IMR-90 (cell line): ENCODE measurements around the gene FCRLB. TPM values are rescaled to one million over a fixed set of nuclear protein-coding genes. Genes with fewer than 3 reads are reported as not detected.

Experiments
- ATAC-seq: fragments of 200-7000 bp; cut with Tn5 transposase; 2 replicates; pipeline ENCODE4 v1.9.1; 2020; ENCODE audit warnings: low read depth, mild to moderate bottlenecking, moderate library complexity
- BruUV-seq: library from RNA; stranded (reverse); fragments of 400-500 nt; replicated peaks from 2 replicates; lab custom pipeline; 2021; lab: Mats Ljungman, UMichigan
- CTCF ChIA-PET: fragments of 300-600 bp; formaldehyde crosslinking; extraction: SDS; loops from one replicate; lab custom pipeline; 2021; ENCODE audit warnings: antibody characterized with exemption; lab: Yijun Ruan, JAX
- POLR2A ChIA-PET: fragments of 300-600 bp; sonication (Branson Sonifier 250); formaldehyde crosslinking; loops from one replicate; lab custom pipeline; 2022; ENCODE audit warnings: antibody characterized with exemption; ENCODE audit not compliant: unreplicated experiment; lab: Charles Lee
- DNase-seq: peaks from one replicate; pipeline ENCODE4 v3.0.0; 2013
- H2AFZ ChIP-seq: replicated peaks from 2 replicates; pipeline ENCODE3; 2013; ENCODE audit warnings: low read length, mild to moderate bottlenecking; ENCODE audit not compliant: poor library complexity
- H2AK5ac ChIP-seq: 2 replicates; pipeline ENCODE4 v1.6.1; 2013; ENCODE audit warnings: low read depth, low read length, inconsistent platforms
- H2AK9ac ChIP-seq: replicated peaks from 2 replicates; pipeline ENCODE3; 2013; ENCODE audit warnings: mild to moderate bottlenecking, low read depth, low read length, moderate library complexity; ENCODE audit not compliant: poor library complexity
- H2BK120ac ChIP-seq: 2 replicates; pipeline ENCODE4 v1.6.1; 2013; ENCODE audit warnings: low read depth, low read length, inconsistent platforms
- H2BK15ac ChIP-seq: 3 replicates; pipeline ENCODE4 v1.6.1; 2013; ENCODE audit warnings: low read depth, low read length, inconsistent platforms
- H2BK20ac ChIP-seq: 2 replicates; pipeline ENCODE4 v1.6.1; 2013; ENCODE audit warnings: low read depth, mild to moderate bottlenecking, inconsistent platforms, low read length, moderate library complexity
- H2BK5ac ChIP-seq: 2 replicates; pipeline ENCODE4 v1.6.1; 2013; ENCODE audit warnings: mild to moderate bottlenecking, low read depth, low read length, inconsistent platforms; ENCODE audit not compliant: poor library complexity, severe bottlenecking
- H3K14ac ChIP-seq: replicated peaks from 2 replicates; pipeline ENCODE4 v1.6.1; 2013; ENCODE audit warnings: low read depth, low read length, inconsistent platforms
- H3K18ac ChIP-seq: 2 replicates; pipeline ENCODE4 v1.6.1; 2013; ENCODE audit warnings: low read depth, low read length, control low read depth
- H3K23ac ChIP-seq: 2 replicates; pipeline ENCODE4 v1.6.1; 2013; ENCODE audit warnings: low read depth, low read length, inconsistent platforms
- H3K27ac ChIP-seq: 2 replicates; pipeline ENCODE4 v1.5.1; 2013; ENCODE audit warnings: mild to moderate bottlenecking, control low read depth, low read length; ENCODE audit not compliant: insufficient read depth
- H3K27me3 ChIP-seq: 2 replicates; pipeline ENCODE4 v1.6.1; 2013; ENCODE audit warnings: low read length; ENCODE audit not compliant: control insufficient read depth, insufficient read depth
- H3K36me3 ChIP-seq: 2 replicates; pipeline ENCODE4 v1.6.1; 2013; ENCODE audit warnings: low read length, mixed read lengths; ENCODE audit not compliant: control insufficient read depth, insufficient read depth
- H3K4ac ChIP-seq: 2 replicates; pipeline ENCODE4 v1.6.1; 2013; ENCODE audit warnings: low read depth, low read length, inconsistent platforms
- H3K4me1 ChIP-seq: 2 replicates; pipeline ENCODE4 v1.6.1; 2013; ENCODE audit warnings: low read length, mixed read lengths; ENCODE audit not compliant: control insufficient read depth, insufficient read depth
- H3K4me2 ChIP-seq: 2 replicates; pipeline ENCODE4 v1.6.1; 2013; ENCODE audit warnings: low read depth, mild to moderate bottlenecking, control low read depth, low read length, moderate library complexity
- H3K4me3 ChIP-seq: 2 replicates; pipeline ENCODE4 v1.5.1; 2013; ENCODE audit warnings: low read depth, mild to moderate bottlenecking, control low read depth, low read length, moderate library complexity; ENCODE audit not compliant: insufficient read depth
- H3K56ac ChIP-seq: 2 replicates; pipeline ENCODE4 v1.6.1; 2013; ENCODE audit warnings: low read length, inconsistent platforms; ENCODE audit not compliant: insufficient read depth; ENCODE audit errors: extremely low read depth
- H3K79me1 ChIP-seq, 2 experiments: 2 replicates each; pipeline ENCODE4 v1.6.1; 2013; ENCODE audit warnings: low read length in 2 of 2, inconsistent platforms in 1 of 2, low read depth in 1 of 2
- H3K9ac ChIP-seq: 2 replicates; pipeline ENCODE4 v1.6.1; 2013; ENCODE audit warnings: low read depth, low read length, control low read depth
- H3K9me1 ChIP-seq: 2 replicates; pipeline ENCODE4 v1.6.1; 2013; ENCODE audit warnings: low read length, inconsistent platforms; ENCODE audit not compliant: insufficient read depth
- H3K9me3 ChIP-seq: 2 replicates; pipeline ENCODE4 v1.6.1; 2013; ENCODE audit warnings: low read length; ENCODE audit not compliant: control insufficient read depth, insufficient read depth
- H4K20me1 ChIP-seq: 2 replicates; pipeline ENCODE4 v1.6.1; 2013; ENCODE audit warnings: low read length, inconsistent platforms; ENCODE audit not compliant: insufficient read depth
- H4K5ac ChIP-seq: 2 replicates; pipeline ENCODE4 v1.6.1; 2013; ENCODE audit warnings: mild to moderate bottlenecking, low read depth, low read length, control low read depth
- H4K8ac ChIP-seq, 2 experiments: 2 replicates each; pipeline ENCODE4 v1.6.1; 2013; ENCODE audit warnings: low read depth in 2 of 2, low read length in 2 of 2, control low read depth in 1 of 2, inconsistent platforms in 1 of 2
- H4K91ac ChIP-seq: 2 replicates; pipeline ENCODE4 v1.6.1; 2013; ENCODE audit warnings: low read depth, low read length, inconsistent platforms; ENCODE audit not compliant: insufficient read depth
- BHLHE40 ChIP-seq: fragments of 150-350 bp; IDR thresholded peaks from 2 replicates; pipeline ENCODE4 v1.6.1; 2016; ENCODE audit warnings: mild to moderate bottlenecking, low read depth, low read length
- CEBPB ChIP-seq: IDR thresholded peaks from 2 replicates; pipeline ENCODE4 v1.6.1; 2012; ENCODE audit warnings: low read depth, low read length, improper control_type of control experiment
- CHD1 ChIP-seq: IDR thresholded peaks from 2 replicates; pipeline ENCODE4 v1.6.1; 2012; ENCODE audit warnings: low read depth, low read length, improper control_type of control experiment
- CTCF ChIP-seq: conservative IDR thresholded peaks from 2 replicates; pipeline ENCODE4 v1.5.1; 2012; ENCODE audit warnings: mild to moderate bottlenecking, low read depth, low read length, improper control_type of control experiment
- ELK1 ChIP-seq: fragments of 150-350 bp; IDR thresholded peaks from 2 replicates; pipeline ENCODE4 v1.6.1; 2016; ENCODE audit warnings: low read depth, mild to moderate bottlenecking, low read length, moderate library complexity, borderline replicate concordance
- FOS ChIP-seq: fragments of 150-350 bp; IDR thresholded peaks from 2 replicates; pipeline ENCODE4 v1.6.1; 2016; ENCODE audit warnings: low read depth, low read length
- MAFK ChIP-seq: IDR thresholded peaks from 2 replicates; pipeline ENCODE4 v1.6.1; 2012; ENCODE audit warnings: low read depth, low read length, improper control_type of control experiment
- MAZ ChIP-seq: IDR thresholded peaks from 2 replicates; pipeline ENCODE4 v1.6.1; 2012; ENCODE audit warnings: low read depth, mild to moderate bottlenecking, low read length, improper control_type of control experiment, moderate library complexity, borderline replicate concordance
- MXI1 ChIP-seq: IDR thresholded peaks from 2 replicates; pipeline ENCODE4 v1.6.1; 2012; ENCODE audit warnings: low read depth, mild to moderate bottlenecking, low read length, moderate library complexity, borderline replicate concordance
- NFE2L2 ChIP-seq: fragments of 150-350 bp; IDR thresholded peaks from 2 replicates; pipeline ENCODE4 v1.6.1; 2016; ENCODE audit warnings: low read depth, mild to moderate bottlenecking, low read length
- POLR2A ChIP-seq: IDR thresholded peaks from 2 replicates; pipeline ENCODE4 v1.6.1; 2012; ENCODE audit warnings: mild to moderate bottlenecking, low read depth, low read length
- RAD21 ChIP-seq: IDR thresholded peaks from 2 replicates; pipeline ENCODE4 v1.6.1; 2012; ENCODE audit warnings: low read length, improper control_type of control experiment
- RCOR1 ChIP-seq: IDR thresholded peaks from 2 replicates; pipeline ENCODE4 v1.6.1; 2012; ENCODE audit warnings: mild to moderate bottlenecking, low read length, improper control_type of control experiment; ENCODE audit not compliant: insufficient replicate concordance
- RFX5 ChIP-seq: IDR thresholded peaks from 2 replicates; pipeline ENCODE4 v1.8.0; 2012; ENCODE audit warnings: low read depth, mild to moderate bottlenecking, low read length, moderate library complexity
- SMC3 ChIP-seq: fragments of 150-350 bp; IDR thresholded peaks from 2 replicates; pipeline ENCODE4 v1.6.1; 2016; ENCODE audit warnings: low read depth, mild to moderate bottlenecking, antibody characterized with exemption, low read length, moderate library complexity
- USF2 ChIP-seq: fragments of 150-350 bp; IDR thresholded peaks from 2 replicates; pipeline ENCODE4 v1.6.1; 2017; ENCODE audit warnings: mild to moderate bottlenecking, antibody characterized with exemption, low read length, low read depth
- WGBS, 2 experiments: methylation state at CpG; one replicate each; pipeline versions ENCODE4 v1.1.5 to v1.1.7; 2013; ENCODE audit warnings: missing lambda C conversion rate in 2 of 2; ENCODE audit not compliant: insufficient read length in 1 of 2; ENCODE audit errors: extremely low coverage in 2 of 2; 5-methylcytosine and 5-hydroxymethylcytosine counted together
- dilution Hi-C: fragments of 300-500 bp; cut with HindIII; formaldehyde crosslinking; loops from one replicate; pipeline ENCODE4 v1.14.3; 2018; ENCODE audit warnings: low sequenced_read_pairs; ENCODE audit not compliant: unreplicated experiment
- in situ Hi-C: fragments of 300-500 bp; cut with MboI; formaldehyde crosslinking; loops from 3 replicates; pipeline ENCODE4 v1.14.3; 2019; ENCODE audit warnings: low sequenced_read_pairs, inconsistent platforms, mixed read lengths
- intact Hi-C: fragments of 100-400 bp; cut with micrococcal nuclease; formaldehyde crosslinking; loops from 2 replicates; pipeline ENCODE4 v1.10.0; 2022
- polyA plus RNA-seq, 3 experiments: library from polyadenylated mRNA; depleted of rRNA; stranded (reverse); fragments of >200 nt; gene quantifications; 2 replicates each; pipeline ENCODE4 v1.2.3, GENCODE V29; 2012; ENCODE audit warnings: low replicate concordance in 1 of 3
- total RNA-seq: library from RNA; depleted of rRNA; stranded (reverse); fragments of >200 nt; gene quantifications from 2 replicates; pipeline ENCODE4 v1.2.3, GENCODE V29; 2012

The FCRLB gene
- total and polyA plus RNA-seq, 2 of the 4 experiments (the other 2 are of a cell fraction): 0.90 to 2.2 TPM

- POLR2A ChIA-PET: no interaction called here
- H2BK20ac ChIP-seq: peak overlapping the region; percentile 34; the same call in 1 of the 2 replicates
- no peak for ATAC-seq
- in situ Hi-C loops (loop anchor here (10.0 to 25.0 kb wide), 2 partner anchors 94 to 186 kb away; partner anchors contain the start of genes FCGR3A and FCGR3B), dilution Hi-C loops (no loop called here), intact Hi-C loops (loop anchor here (10.0 kb wide), 1 partner anchor 166 kb away; no protein-coding TSS in a partner anchor)
- CTCF ChIA-PET: no interaction called here
- H4K5ac ChIP-seq: no peak overlapping the region
- peak overlapping the region; percentile 33 for H2BK5ac ChIP-seq
- no peaks in the 10 kb centered on the region for H3K79me1 ChIP-seq
- H2AK5ac ChIP-seq: no peak overlapping the region
- no peaks in the 10 kb centered on the region for H4K20me1 ChIP-seq
- no peak overlapping the region for H3K4me3 ChIP-seq
- H2AFZ ChIP-seq: no peak overlapping the region
- H3K56ac ChIP-seq: no peak overlapping the region
- no peak for DNase-seq
- no CpG with 5 or more reads among the region's 6 CpGs for WGBS, 2 experiments
- H2BK15ac ChIP-seq: peak overlapping the region; percentile 56; the same call in 1 of the 3 replicates
- no peak overlapping the region for H2AK9ac ChIP-seq
- TF ChIP-seq CTCF (no peak), MXI1 (no peak), RAD21 (no peak), CEBPB (no peak), RFX5 (no peak), ELK1 (no peak), SMC3 (no peak), RCOR1 (no peak), BHLHE40 (no peak), MAZ (no peak), MAFK (no peak), POLR2A (no peak), FOS (no peak), USF2 (no peak), CHD1 (no peak), NFE2L2 (no peak)
- H3K36me3 ChIP-seq: no peaks in the 10 kb centered on the region
- no peak overlapping the region for H3K18ac ChIP-seq
- no peak overlapping the region; the same call in 1 of the 2 replicates for H2BK120ac ChIP-seq
- H3K4me1 ChIP-seq: peaks cover 3% of the 10 kb centered on the region
- H3K4ac ChIP-seq: 0 out of 2 replicates have a peak overlapping the region, but pooled peaks have one; percentile 22
- H4K91ac ChIP-seq: no peak overlapping the region
- no TSS peak for BruUV-seq
- H3K27me3 ChIP-seq: no peaks in the 10 kb centered on the region
- H3K4me2 ChIP-seq: no peak overlapping the region
- H3K27ac ChIP-seq: no peak overlapping the region
- H3K9me1 ChIP-seq: peaks cover 3% of the 10 kb centered on the region
- H3K23ac ChIP-seq: no peak overlapping the region
- no peak overlapping the region for H4K8ac ChIP-seq
- H3K14ac ChIP-seq: no peak overlapping the region
- H3K9ac ChIP-seq: no peak overlapping the region
- no peaks in the 10 kb centered on the region for H3K9me3 ChIP-seq
Measured at GRCh38 chr1:161731241-161731640, 9.9 kb downstream of the FCRLB start.
